HepG2 (cell line): ENCODE results near the gene ZNF318. TPM values are rescaled to one million over a fixed set of nuclear protein-coding genes. Genes with fewer than 3 reads are reported as not detected.

Source experiments
- ARNT ChIP-seq: fragments of 450-650 bp; IDR thresholded peaks from 2 replicates; pipeline ENCODE4 v1.6.1; 2017
- CBX2 ChIP-seq, 2 experiments: fragments of 200-600 bp in 1 of 2; sonication (generic); formaldehyde crosslinking in 1 of 2; IDR thresholded peaks; 2 replicates each; pipeline versions ENCODE4 v1.7.0 to v1.8.1; 2018 to 2022; ENCODE audit warnings: low read depth in 2 of 2, low read length in 1 of 2, mild to moderate bottlenecking in 1 of 2, missing genetic modification reagents in 1 of 2
- CREM ChIP-seq, 2 experiments: sonication (generic) in 1 of 2; formaldehyde crosslinking in 1 of 2; IDR thresholded peaks; 2 replicates each; pipeline versions ENCODE4 v1.4.0 to v1.6.1; 2016 to 2020; ENCODE audit warnings: antibody characterized with exemption in 1 of 2, mild to moderate bottlenecking in 1 of 2, missing genetic modification reagents in 1 of 2
- HDAC6 ChIP-seq: fragments of 200-600 bp; sonication (generic); IDR thresholded peaks from 2 replicates; pipeline ENCODE4 v1.7.0; 2017; ENCODE audit warnings: mild to moderate bottlenecking, antibody characterized with exemption, low read length, low read depth
- MBD4 ChIP-seq: IDR thresholded peaks from 2 replicates; pipeline ENCODE4 v1.6.1; 2012; ENCODE audit warnings: low read length, inconsistent platforms, borderline replicate concordance
- NAIF1 ChIP-seq: sonication (generic); formaldehyde crosslinking; IDR thresholded peaks from 2 replicates; pipeline ENCODE4 v1.5.0; 2020; ENCODE audit warnings: mild to moderate bottlenecking, missing genetic modification reagents, borderline replicate concordance
- NR1H2 ChIP-seq: sonication (generic); formaldehyde crosslinking; IDR thresholded peaks from 2 replicates; pipeline ENCODE4 v1.8.1; 2022; ENCODE audit warnings: low read depth, missing genetic modification reagents, borderline replicate concordance
- TOE1 ChIP-seq: sonication (generic); formaldehyde crosslinking; IDR thresholded peaks from 2 replicates; pipeline ENCODE4 v1.4.0; 2020; ENCODE audit warnings: mild to moderate bottlenecking, missing genetic modification reagents
- YY1 ChIP-seq: IDR thresholded peaks from 2 replicates; pipeline ENCODE4 v1.6.1; 2011; ENCODE audit warnings: low read length, low read depth, moderate library complexity, mild to moderate bottlenecking; ENCODE audit not compliant: insufficient read depth, insufficient replicate concordance
- ZNF180 ChIP-seq: sonication (generic); formaldehyde crosslinking; IDR thresholded peaks from 2 replicates; pipeline ENCODE4 v1.4.0; 2020; ENCODE audit warnings: low read depth, missing genetic modification reagents, borderline replicate concordance
- ZNF761 ChIP-seq: sonication (generic); formaldehyde crosslinking; conservative IDR thresholded peaks from 2 replicates; pipeline ENCODE4 v1.4.0; 2020; ENCODE audit warnings: mild to moderate bottlenecking, missing genetic modification reagents
- polyA plus RNA-seq, 8 experiments: library from polyadenylated mRNA; depleted of rRNA in 3 of 8; stranded (reverse) in 7 of 8; unstranded in 1 of 8; fragments of >200 nt; fragmentation: Illumina TruSeq in 4 of 8; extraction: Trizol in 4 of 8; gene quantifications; 2 replicates each; pipeline versions ENCODE4 v1.2.1 to v1.2.3, GENCODE V29; 2011 to 2016; ENCODE audit warnings: low read depth in 4 of 8, missing spikeins in 1 of 8, mixed read lengths in 1 of 8; ENCODE audit not compliant: insufficient read depth in 1 of 8
- total RNA-seq, 5 experiments: library from RNA; depleted of rRNA; stranded (reverse); fragments of >200 nt; fragmentation: Illumina TruSeq; extraction: Trizol; gene quantifications; 2 replicates each; pipeline ENCODE4 v1.2.3, GENCODE V29; 2016; ENCODE audit warnings: low read depth in 1 of 5
- TF ChIP-seq, protein P1 (sequence below): sonication (generic); formaldehyde crosslinking; IDR thresholded peaks from 2 replicates; pipeline ENCODE4 v1.8.0; 2022; ENCODE audit warnings: mild to moderate bottlenecking, missing genetic modification reagents, borderline replicate concordance
- TF ChIP-seq, protein P2 (sequence below): sonication (generic); formaldehyde crosslinking; IDR thresholded peaks from 2 replicates; pipeline ENCODE4 v1.4.0; 2020; ENCODE audit warnings: mild to moderate bottlenecking, missing genetic modification reagents
- TF ChIP-seq, protein P3 (sequence below): sonication (generic); formaldehyde crosslinking; IDR thresholded peaks from 2 replicates; pipeline ENCODE4 v1.4.0; 2020; ENCODE audit warnings: mild to moderate bottlenecking, missing genetic modification reagents, borderline replicate concordance

Gene ZNF318
- total and polyA plus RNA-seq, 2 of the 13 experiments (the other 11 are each of a cell fraction or from before 2014, with no cell fraction given): 13.0 to 14.5 TPM

DNA sequence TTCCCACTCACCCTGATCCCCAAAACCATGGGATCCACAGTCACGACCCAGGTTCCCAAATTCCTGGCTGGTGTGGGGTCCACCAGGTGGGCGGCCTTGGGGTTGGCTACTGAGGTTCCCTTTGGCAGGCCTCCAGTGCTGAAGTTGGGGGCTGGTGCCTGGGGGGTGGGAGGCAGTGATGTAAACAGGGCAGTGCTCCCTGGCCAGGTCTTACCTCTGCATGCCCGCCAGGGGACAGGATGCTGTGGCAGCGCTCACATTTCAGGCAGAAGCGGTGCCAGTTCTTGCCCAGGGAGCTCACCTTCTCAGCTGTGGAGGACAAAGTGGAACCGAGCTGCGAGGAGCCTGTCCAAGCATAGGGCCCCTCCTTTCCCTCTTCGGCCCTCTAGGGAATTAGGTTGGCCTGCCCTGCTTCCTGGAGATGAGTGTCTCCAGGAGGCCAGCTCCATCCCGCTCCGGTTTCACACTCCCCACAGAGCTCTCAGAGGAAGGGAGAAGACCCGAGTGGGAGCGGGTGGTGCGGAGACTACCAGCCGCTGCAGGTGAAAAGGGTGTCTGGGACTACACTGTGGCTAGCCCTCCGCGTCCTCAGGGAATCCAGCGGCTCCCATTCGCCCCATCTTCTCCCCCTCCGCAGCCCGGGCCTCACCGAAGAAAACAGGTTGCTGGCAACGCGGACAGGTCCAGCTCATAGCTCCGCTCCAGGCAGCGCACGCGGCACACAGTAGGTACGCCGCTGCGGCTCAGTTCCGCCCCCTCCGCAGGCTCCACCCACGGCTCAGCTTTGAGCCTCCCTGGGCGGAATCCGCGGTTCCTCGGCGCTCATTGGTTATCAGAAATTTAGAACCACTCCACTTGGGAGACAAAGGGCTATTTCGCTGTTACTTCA lies 61.1 kb downstream of the ZNF318 start, which contains the start of gene CRIP3 (continued):
- TF ChIP-seq MBD4: no peak
- no peak for TF ChIP-seq CBX2 (IDR thresholded peaks at IDR 0.05; ENCODE audit: low read depth, low read length)
- TF ChIP-seq CBX2 (CRISPR knock-in tag; IDR thresholded peaks at IDR 0.05; ENCODE audit: low read depth): no peak
- no peak for TF ChIP-seq NR1H2
- TF ChIP-seq HDAC6: no peak
- TF ChIP-seq CREM (IDR thresholded peaks at IDR 0.05): no peak
- no peak for TF ChIP-seq CREM (CRISPR knock-in tag; IDR thresholded peaks at IDR 0.05)
- TF ChIP-seq, protein P1, sequence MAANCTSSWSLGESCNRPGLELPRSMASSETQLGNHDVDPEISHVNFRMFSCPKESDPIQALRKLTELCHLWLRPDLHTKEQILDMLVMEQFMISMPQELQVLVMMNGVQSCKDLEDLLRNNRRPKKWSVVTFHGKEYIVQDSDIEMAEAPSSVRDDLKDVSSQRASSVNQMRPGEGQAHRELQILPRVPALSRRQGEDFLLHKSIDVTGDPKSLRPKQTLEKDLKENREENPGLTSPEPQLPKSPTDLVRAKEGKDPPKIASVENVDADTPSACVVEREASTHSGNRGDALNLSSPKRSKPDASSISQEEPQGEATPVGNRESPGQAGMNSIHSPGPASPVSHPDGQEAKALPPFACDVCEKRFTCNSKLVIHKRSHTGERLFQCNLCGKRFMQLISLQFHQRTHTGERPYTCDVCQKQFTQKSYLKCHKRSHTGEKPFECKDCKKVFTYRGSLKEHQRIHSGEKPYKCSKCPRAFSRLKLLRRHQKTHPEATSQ: no peak
- TF ChIP-seq TOE1 (CRISPR knock-in tag): peak; percentile 39; the same call in 1 of the 2 replicates
- TF ChIP-seq ZNF761 (CRISPR knock-in tag): peak; percentile 51; the same call in 1 of the 2 replicates
- TF ChIP-seq ZNF180: no peak
- TF ChIP-seq, protein P2, sequence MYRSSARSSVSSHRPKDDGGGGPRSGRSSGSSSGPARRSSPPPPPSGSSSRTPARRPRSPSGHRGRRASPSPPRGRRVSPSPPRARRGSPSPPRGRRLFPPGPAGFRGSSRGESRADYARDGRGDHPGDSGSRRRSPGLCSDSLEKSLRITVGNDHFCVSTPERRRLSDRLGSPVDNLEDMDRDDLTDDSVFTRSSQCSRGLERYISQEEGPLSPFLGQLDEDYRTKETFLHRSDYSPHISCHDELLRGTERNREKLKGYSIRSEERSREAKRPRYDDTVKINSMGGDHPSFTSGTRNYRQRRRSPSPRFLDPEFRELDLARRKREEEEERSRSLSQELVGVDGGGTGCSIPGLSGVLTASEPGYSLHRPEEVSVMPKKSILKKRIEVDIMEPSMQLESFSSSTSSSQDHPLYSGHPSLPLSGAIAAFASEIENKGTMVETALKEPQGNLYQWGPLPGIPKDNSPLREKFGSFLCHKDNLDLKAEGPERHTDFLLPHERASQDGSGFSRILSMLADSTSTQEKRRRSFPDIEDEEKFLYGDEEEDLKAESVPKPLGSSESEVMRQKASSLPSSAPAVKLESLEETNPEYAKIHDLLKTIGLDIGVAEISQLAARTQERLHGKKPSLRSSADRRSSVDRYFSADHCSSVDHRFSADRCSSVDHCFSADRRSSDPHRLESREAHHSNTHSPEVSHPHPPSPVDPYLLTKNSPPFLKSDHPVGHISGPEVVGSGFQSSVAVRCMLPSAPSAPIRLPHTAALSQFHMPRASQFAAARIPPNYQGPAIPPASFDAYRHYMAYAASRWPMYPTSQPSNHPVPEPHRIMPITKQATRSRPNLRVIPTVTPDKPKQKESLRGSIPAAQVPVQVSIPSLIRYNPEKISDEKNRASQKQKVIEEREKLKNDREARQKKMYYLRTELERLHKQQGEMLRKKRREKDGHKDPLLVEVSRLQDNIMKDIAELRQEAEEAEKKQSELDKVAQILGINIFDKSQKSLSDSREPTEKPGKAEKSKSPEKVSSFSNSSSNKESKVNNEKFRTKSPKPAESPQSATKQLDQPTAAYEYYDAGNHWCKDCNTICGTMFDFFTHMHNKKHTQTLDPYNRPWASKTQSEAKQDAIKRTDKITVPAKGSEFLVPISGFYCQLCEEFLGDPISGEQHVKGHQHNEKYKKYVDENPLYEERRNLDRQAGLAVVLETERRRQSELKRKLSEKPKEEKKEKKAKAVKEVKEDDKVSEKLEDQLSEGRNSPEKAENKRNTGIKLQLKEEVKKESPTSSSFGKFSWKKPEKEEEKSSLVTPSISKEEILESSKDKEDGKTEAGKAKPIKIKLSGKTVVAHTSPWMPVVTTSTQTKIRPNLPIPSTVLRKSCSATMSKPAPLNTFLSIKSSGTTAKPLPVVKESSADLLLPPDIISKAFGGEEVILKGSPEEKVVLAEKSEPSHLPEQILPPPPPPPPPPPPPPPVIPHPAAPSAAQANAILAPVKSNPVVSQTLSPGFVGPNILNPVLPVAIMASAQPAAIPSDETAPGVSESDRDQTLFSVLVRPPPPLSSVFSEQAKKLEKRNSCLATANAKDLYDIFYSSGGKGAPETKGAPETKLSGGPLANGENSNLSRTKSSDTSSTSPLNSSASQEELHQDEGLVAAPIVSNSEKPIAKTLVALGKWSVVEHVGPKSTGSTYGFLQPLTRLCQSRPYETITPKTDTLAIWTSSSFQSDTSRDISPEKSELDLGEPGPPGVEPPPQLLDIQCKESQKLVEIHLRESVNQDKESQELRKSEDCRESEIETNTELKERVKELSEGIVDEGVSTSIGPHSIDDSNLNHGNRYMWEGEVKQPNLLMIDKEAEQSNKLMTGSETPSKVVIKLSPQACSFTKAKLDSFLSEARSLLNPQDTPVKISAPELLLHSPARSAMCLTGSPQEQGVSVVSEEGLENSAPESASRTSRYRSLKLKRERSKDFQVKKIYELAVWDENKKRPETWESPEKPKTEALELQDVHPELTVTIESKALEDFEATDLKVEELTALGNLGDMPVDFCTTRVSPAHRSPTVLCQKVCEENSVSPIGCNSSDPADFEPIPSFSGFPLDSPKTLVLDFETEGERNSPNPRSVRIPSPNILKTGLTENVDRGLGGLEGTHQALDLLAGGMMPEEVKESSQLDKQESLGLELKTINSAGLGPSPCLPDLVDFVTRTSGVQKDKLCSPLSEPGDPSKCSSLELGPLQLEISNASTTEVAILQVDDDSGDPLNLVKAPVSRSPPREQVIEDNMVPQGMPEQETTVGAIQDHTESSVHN (CRISPR knock-in tag): no peak
- TF ChIP-seq ARNT: no peak
- TF ChIP-seq NAIF1 (CRISPR knock-in tag): no peak
- no peak for TF ChIP-seq YY1
- TF ChIP-seq, protein P3, sequence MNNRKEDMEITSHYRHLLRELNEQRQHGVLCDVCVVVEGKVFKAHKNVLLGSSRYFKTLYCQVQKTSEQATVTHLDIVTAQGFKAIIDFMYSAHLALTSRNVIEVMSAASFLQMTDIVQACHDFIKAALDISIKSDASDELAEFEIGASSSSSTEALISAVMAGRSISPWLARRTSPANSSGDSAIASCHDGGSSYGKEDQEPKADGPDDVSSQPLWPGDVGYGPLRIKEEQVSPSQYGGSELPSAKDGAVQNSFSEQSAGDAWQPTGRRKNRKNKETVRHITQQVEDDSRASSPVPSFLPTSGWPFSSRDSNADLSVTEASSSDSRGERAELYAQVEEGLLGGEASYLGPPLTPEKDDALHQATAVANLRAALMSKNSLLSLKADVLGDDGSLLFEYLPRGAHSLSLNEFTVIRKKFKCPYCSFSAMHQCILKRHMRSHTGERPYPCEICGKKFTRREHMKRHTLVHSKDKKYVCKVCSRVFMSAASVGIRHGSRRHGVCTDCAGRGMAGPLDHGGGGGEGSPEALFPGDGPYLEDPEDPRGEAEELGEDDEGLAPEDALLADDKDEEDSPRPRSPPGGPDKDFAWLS (CRISPR knock-in tag): no peak; the same call in 1 of the 2 replicates
